Ovary (tissue), 9 donors: ENCODE data around the gene KCNA5. TPM values are rescaled to one million over a fixed set of nuclear protein-coding genes. Genes with fewer than 3 reads are reported as not detected.

ENCODE experiments used
- DNase-seq, 5 donors: peaks; one replicate each; pipeline ENCODE4 v3.0.0-alpha.2; 2019 to 2020
- H3K27ac ChIP-seq, 2 donors: fragments of 200-600 bp; one replicate each; pipeline versions ENCODE4 v1.5.1 to v1.8.0; 2019 to 2022
- H3K27me3 ChIP-seq: fragments of 200-600 bp; one replicate; pipeline ENCODE4 v1.8.0; 2022
- H3K36me3 ChIP-seq: fragments of 200-600 bp; sonication (generic); one replicate; pipeline ENCODE4 v1.5.1; 2019
- H3K4me1 ChIP-seq: one replicate; pipeline ENCODE4 v1.8.1; 2013; ENCODE audit warnings: mild to moderate bottlenecking, moderate library complexity; ENCODE audit not compliant: insufficient read depth
- H3K4me3 ChIP-seq: fragments of 200-600 bp; sonication (generic); one replicate; pipeline ENCODE4 v1.5.1; 2017
- H3K9me3 ChIP-seq, 2 donors: fragments of 200-600 bp in 1 of 2; sonication (generic) in 1 of 2; one replicate each; pipeline versions ENCODE4 v1.5.1 to v1.8.1; 2013 to 2019; ENCODE audit warnings: mild to moderate bottlenecking in 1 of 2, moderate library complexity in 1 of 2
- CTCF ChIP-seq, 3 donors: fragments of 450-650 bp in 2 of 3; fragments of 200-600 bp in 1 of 3; IDR thresholded peaks; one replicate each; pipeline versions ENCODE4 v1.5.1 to v1.8.0; 2016 to 2022; ENCODE audit warnings: antibody characterized with exemption in 3 of 3, mild to moderate bottlenecking in 1 of 3
- EP300 ChIP-seq: sonication (generic); formaldehyde crosslinking; IDR thresholded peaks from one replicate; pipeline ENCODE4 v1.6.1; 2017; ENCODE audit warnings: antibody characterized with exemption
- POLR2A ChIP-seq: fragments of 450-650 bp; IDR thresholded peaks from one replicate; pipeline ENCODE4 v1.6.1; 2017; ENCODE audit warnings: antibody characterized with exemption, mild to moderate bottlenecking, moderate library complexity
- WGBS, 3 donors: extraction: QIAGEN DNeasy Blood & Tissue Kit in 1 of 3; methylation state at CpG; one replicate each; pipeline versions ENCODE4 v1.1.5 to v1.1.7; 2013 to 2017; 5-methylcytosine and 5-hydroxymethylcytosine counted together
- intact Hi-C, 4 donors: fragments of 100-400 bp; cut with DNase I; formaldehyde crosslinking; loops; one replicate each; pipeline versions ENCODE4 v1.11.0 to v1.15.1; 2022 to 2023
- polyA plus RNA-seq, 2 donors: library from polyadenylated mRNA; stranded (reverse); fragments of 200-250 nt in 1 of 2; fragments of 350-450 nt in 1 of 2; fragmentation: Illumina TruSeq in 1 of 2; extraction: RNeasy Lipid Tissue Mini Kit (QIAGEN cat#74804) in 1 of 2; gene quantifications; one replicate each; pipeline ENCODE4 v1.2.3, GENCODE V29; 2013 to 2014
- total RNA-seq, 7 donors: library from RNA; depleted of rRNA in 2 of 7; stranded (reverse); fragments of >200 nt in 2 of 7; fragmentation: NEBNext Ultra II Directional in 3 of 7; extraction: Animal tissue kit (Norgen Biotek cat#: 25700) in 3 of 7; gene quantifications; one replicate each; pipeline versions ENCODE4 v1.1.0 to v1.2.4, GENCODE V29; 2016 to 2023
- donor health status: DM: no; HTN: no; CAD: no; lungs with moderate emphysema.
- donor health status: DM: no; HTN: no; CAD: no.
- donor health status: Bipolar disorder and iron deficiency.
- donor health status: DM: yes; HTN: yes; CAD: no.
- donor health status: DM: no; HTN: no; CAD: no.
- donor health status: DM: yes; HTN: yes; CAD: no.

The KCNA5 gene
- total and polyA plus RNA-seq, 9 donors = 0.34 to 3.5 (median 0.74) TPM

- Histone ChIP-seq H3K36me3 (no peaks in the 10 kb centered on the region), H3K4me3 (no peak overlapping the region), H3K27me3 (no peaks in the 10 kb centered on the region), H3K4me1 (no peaks in the 10 kb centered on the region), H3K27ac (no peak overlapping the region), H3K9me3 (no peaks in the 10 kb centered on the region)
- WGBS, 3 donors = 78 to 79% (median 79%) methylated on average over 4 of the region's 4 CpGs
- DNase-seq = no peak
- no peak for TF ChIP-seq POLR2A
- no peak for TF ChIP-seq CTCF (IDR thresholded peaks at IDR 0.05)
- TF ChIP-seq EP300 = no peak
- intact Hi-C loops = no loop called here
Measured at GRCh38 chr12:5022025-5022424, 21.7 kb upstream of the KCNA5 start.

DNA sequence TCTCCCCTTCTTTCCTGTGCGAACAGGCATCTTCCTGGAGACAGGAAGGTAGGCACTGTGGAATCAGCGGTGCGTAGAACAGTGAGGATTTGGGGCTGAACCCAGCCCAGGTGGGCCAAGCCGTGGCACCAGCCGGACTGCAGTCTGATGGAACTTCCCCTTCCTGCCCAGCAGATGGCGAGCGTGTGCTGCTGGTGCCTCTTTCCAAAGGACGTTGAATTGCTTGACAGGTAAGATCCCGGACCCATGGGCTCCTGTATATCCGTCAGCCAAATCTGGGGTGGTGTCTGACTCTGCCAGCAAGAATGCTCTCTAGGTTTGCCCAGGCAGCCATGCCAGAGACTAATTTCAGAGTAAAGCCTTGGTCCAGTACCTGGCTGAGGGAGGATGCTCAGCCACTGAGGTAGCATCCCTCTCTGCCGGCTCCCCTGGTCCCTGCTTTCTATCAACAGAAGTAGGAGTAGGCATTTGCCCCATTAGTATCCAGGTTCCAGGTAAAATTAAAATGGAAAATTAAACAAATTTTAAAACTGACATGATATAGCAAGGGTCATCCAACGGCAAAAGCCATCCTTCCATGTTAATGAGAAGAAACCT lies 21.1 kb upstream of the KCNA5 start:
- no peaks in the 10 kb centered on the region for H3K36me3 ChIP-seq

GRCh38 chr12:5023842-5024241 lies 19.8 kb upstream of the KCNA5 start:
- no peak for DNase-seq
- Histone ChIP-seq H3K27me3 (no peaks in the 10 kb centered on the region), H3K4me3 (no peak overlapping the region), H3K36me3 (no peaks in the 10 kb centered on the region), H3K9me3 (no peaks in the 10 kb centered on the region), H3K4me1 (no peaks in the 10 kb centered on the region), H3K27ac (no peak overlapping the region)
- TF ChIP-seq EP300 = no peak
- TF ChIP-seq POLR2A = no peak
- TF ChIP-seq CTCF (IDR thresholded peaks at IDR 0.05) = no peak
- 81 to 95% (median 93%) methylated on average over 6 of the region's 6 CpGs for WGBS, 3 donors
- intact Hi-C loops = no loop called here

More for the DNA sequence above, 21.1 kb upstream of the KCNA5 start:
- H3K4me3 ChIP-seq = no peak overlapping the region
- no peaks in the 10 kb centered on the region for H3K27me3 ChIP-seq
- H3K27ac ChIP-seq = no peak overlapping the region
- WGBS, 3 donors = 14 to 21% (median 16%) methylated on average over 12 of the region's 12 CpGs
- no peak for TF ChIP-seq EP300
- peak; percentile 21 to 36 (median 32) for TF ChIP-seq CTCF (IDR thresholded peaks at IDR 0.05)
- H3K9me3 ChIP-seq = no peaks in the 10 kb centered on the region
- DNase-seq = peak in 1 of 5 donors; percentile 50
- intact Hi-C loops = no loop called here
- H3K4me1 ChIP-seq = no peaks in the 10 kb centered on the region

- H3K4me1 ChIP-seq = no peaks in the 10 kb centered on the region
- DNase-seq = no peak
- H3K4me3 ChIP-seq = no peak overlapping the region
- no peaks in the 10 kb centered on the region for H3K9me3 ChIP-seq
- H3K27ac ChIP-seq = no peak overlapping the region
- TF ChIP-seq EP300 (no peak), CTCF (IDR thresholded peaks at IDR 0.05) (no peak), POLR2A (no peak)
- H3K27me3 ChIP-seq = no peaks in the 10 kb centered on the region
- whole genome bisulfite sequencing, 3 donors = 74% methylated on average over 4 of the region's 4 CpGs
- intact Hi-C loops = no loop called here
- no peaks in the 10 kb centered on the region for H3K36me3 ChIP-seq
Measured at GRCh38 chr12:5026342-5026938, 17.2 kb upstream of the KCNA5 start.
